Measurements from ENCODE around the gene DMXL2.

GRCh38 chr15:51669381-51669780, 46.8 kb upstream of the DMXL2 start:
- no peak for TF ChIP-seq CTCF (IDR thresholded peaks at IDR 0.05)
- TF ChIP-seq POLR2A (IDR thresholded peaks at IDR 0.05), result no peak
